ENCODE data around the gene SELENOM.

DNA sequence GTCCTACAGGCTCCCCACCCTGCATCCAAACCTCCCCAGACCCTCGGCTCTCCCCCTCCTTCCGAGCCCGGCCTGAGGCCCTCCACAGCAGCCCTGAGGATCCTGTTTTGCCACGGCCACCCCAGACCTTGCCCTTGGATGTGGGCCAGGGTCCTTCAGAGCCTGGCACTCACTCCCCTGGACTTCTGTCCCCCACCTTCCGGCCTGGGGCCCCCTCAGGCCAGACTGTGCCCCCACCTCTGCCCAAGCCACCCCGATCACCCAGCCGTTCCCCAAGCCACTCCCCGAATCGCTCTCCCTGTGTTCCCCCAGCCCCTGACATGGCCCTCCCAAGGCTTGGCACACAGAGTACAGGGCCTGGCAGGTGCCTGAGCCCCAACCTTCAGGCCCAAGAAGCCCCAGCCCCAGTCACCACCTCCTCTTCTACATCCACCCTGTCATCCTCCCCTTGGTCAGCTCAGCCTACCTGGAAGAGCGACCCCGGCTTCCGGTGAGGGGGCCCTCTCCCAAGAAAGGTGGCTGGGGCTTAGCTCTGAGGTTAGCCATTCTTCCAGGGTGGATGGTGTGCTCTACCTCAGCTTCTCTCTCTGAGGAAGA is 18.3 kb upstream of the SELENOM start:
- no peak for TF ChIP-seq POLR2A (IDR thresholded peaks at IDR 0.05; ENCODE audit: low read length)
- no peak for TF ChIP-seq GATA1 (IDR thresholded peaks at IDR 0.05; ENCODE audit: low read depth, low read length)

Data from erythroblast (primary cell).